GM18861 (cell line): Measurements from ENCODE around the gene SYPL1.
A peak's percentile ranks its signal among the peaks of the same experiment; 100 is the strongest.

Source experiments
- ATAC-seq: cut with Tn5 transposase; IDR thresholded peaks from one replicate; pipeline ENCODE4 v1.9.1; 2021; ENCODE audit not compliant: unreplicated experiment

Gene SYPL1

DNA sequence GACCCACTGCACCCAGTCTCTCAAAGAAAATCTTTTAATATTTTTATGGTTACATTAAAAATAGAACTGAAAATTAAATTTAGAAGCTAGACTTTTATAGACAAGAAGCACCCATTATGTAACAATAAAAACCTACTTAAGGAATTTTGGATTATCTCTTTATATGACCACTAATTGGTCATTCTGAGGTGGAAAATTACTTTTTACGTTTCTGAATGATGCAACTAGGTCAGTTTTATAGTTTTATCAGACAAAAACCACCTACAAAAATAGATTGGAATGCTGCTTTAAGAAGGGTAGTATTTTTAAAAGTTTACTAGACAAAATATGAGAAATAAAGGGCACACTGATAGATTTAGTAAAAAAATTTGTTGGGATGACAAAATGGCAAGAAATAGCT lies 16.5 kb downstream of the SYPL1 start:
- ATAC-seq = no peak

DNA sequence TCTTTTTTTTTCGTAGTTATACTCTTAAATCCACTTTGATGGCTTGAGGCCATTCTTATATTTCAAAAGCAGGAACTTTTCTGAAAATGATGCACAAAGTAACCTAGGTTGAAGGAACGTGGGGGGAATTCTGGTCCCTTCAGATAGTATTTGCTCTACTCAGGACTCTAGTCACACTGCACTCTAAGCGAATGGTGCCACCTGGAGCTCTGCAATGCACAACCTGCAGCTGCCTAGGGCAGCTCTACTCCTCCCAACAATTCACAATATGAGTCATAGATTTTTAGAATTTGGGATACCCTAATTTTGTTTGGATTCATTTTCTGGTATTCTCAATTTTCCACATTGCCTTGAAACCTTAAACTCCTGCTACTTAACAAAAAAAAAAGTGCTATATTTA lies 17.3 kb downstream of the SYPL1 start:
- no peak for ATAC-seq

- no peak for ATAC-seq
Measured at GRCh38 chr7:106092204-106092603, 19.9 kb downstream of the SYPL1 start.

- peak; percentile 87 for ATAC-seq
Measured at GRCh38 chr7:106089647-106090046, 22.5 kb downstream of the SYPL1 start.

DNA sequence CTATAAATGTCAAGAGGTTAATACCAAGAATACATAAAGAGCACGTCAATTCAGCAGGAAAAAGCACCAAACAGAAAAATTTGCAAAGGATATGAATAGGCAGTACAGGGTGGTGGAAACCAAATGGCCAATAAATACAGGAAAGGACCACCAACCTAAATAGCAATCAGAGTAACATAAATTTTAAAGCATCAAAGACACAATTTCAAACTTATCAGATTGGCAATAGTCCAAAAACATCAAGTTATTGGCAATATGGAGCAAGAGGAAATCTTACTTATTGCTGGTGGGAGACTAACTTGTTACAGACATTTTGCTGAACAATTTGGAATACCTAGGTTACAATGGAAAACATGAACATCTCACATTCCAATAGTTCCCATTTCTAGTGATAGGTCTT lies 24.1 kb downstream of the SYPL1 start:
- no peak for ATAC-seq

- ATAC-seq = no peak
Measured at GRCh38 chr7:106086062-106086461, 26.1 kb downstream of the SYPL1 start.

DNA sequence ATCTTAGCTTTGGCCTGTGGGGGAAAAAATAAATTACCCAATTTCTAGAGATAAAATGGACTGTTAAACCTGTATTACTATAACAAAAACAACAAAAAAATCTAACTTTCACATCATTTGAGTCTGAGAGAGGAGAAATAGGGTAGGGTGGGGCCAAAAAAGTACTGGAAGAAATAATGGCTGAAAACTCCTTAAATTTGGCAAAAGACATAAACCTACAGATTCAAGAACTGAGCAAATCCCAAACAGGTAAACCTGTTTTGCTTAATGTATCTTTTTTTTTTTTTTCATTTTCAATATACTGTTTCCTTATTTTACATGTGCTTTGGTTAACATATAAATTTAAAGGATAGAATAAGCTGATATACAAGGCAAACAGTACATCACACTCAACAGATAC lies 27.1 kb downstream of the SYPL1 start:
- no peak for ATAC-seq

DNA sequence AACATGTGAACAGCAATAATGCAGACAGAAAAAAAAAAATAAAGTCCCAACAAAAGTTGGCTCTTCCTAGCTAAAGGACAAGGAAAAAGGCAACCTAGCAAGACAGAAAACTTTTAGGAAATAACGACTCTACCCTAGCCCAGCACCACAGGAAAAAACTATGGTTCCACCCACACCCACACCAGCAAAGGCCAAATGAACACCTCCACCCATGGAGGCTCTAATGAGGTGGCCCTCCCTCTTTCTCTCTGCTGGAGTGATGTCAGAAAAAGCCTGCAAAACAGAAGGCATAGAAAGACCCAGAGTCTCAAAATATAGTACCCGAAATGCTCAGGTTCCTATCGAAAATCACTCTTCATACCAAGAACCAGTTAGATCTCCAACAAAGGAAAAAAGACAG lies 28.4 kb downstream of the SYPL1 start:
- no peak for ATAC-seq

- ATAC-seq = no peak
Measured at GRCh38 chr7:106082087-106082854, 29.8 kb downstream of the SYPL1 start.

DNA sequence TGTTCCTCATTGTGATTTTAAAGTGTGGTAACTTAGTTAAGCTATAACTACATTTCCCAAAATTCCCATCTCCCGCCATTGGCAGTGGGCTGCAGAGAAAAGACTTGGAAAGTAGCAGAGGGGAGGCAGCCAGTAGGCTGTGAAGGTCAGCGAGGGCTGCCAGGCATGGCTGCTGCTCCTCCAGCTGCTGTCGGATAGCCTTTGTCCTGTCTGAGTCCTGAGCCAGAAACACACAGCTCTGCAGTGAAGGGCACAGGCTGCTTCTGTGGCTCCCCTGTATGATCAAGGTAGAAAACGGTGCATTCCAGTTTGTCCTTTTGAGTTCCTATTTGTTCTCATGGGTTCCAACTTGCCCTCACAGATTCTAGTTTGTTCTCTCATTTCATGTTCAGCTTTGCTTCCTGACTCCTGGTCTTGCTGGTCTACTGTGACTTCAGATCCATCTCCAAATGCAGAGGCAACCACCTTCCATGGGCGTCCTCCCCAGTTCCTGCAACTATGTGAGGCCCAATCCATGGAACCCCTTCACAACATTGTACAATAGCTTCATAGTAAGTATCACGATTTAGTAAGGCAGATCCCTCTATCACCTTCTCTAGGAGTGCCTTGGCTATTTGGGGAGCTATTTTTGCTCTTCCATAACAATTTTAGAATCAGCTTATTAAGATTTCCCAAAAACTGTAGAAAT lies 31.7 kb downstream of the SYPL1 start:
- ATAC-seq = no peak

DNA sequence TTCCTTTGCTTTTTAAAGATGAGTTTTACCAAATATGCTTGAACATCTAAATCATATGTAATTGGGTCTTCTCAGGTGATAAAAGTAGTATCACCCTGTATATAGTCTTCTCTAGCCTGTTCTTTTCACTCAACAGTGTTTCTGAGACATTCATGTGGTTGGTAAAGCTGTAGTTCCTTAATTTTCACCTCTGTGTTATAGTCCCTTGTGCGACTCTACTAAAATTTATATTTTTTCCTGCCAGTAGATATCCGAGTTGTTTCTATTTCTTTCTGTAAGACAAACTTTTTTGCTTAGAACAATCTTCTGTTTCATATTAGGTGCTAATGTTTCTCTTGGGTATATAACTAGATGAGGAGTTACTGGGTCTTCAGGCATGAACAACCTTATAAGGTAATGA lies 35.6 kb downstream of the SYPL1 start:
- no peak for ATAC-seq

DNA sequence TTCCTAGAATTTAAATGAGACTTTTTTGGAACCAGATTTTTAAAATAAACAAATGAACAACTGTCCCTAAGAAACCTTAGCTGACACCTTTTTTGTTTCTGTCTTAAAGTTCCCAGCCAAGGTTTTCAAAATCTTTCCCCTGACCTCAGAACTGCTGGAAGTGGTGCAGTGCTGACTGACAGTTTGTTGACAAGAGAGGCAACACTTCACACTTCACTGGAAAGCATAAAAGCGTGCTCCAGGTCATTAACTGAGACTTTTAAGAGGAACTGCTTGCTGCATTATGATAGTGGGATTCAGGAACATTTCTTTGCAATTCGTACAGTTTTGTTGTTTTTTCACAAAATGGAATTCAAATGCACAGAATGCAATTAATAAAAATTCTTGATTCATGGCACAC lies 36.2 kb downstream of the SYPL1 start:
- no peak for ATAC-seq

DNA sequence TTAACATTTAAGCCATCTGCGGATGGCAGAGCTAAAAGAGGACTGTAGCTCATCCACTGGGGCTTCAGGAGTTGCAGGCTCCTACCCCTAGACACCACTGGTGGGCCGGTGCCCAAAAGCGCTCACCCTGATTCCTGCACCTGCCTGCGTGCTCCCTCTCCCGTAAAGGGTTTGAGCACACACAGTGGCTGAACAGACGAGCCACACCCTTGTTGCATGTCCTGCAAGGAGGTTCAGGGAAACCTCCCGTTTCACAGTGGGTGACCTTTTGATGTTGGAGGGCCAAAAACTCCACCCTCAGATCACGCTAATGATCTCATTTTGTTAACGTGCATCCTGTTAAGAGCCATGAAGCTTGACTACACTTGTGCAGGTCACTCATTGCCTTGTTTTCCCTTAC lies 37.9 kb downstream of the SYPL1 start:
- no peak for ATAC-seq

DNA sequence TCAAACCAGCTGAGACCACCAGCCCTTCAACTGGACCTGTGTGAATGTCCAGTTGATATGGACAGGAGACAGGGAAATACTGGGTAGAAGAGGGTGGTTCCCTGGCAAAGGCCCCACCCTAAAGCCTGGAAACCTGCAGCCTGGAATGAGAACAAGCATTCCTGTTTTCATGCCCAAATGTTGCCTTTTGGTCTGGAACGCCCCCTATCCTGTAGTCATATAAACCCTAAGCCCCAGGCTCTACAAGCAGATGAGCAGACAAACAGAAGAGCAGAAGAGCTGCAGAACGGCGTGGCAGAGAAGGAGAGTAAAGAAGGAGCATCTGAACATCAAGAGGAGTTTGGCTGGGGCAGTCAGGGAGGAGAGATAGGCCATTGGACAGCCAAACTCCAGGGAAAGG lies 38.4 kb downstream of the SYPL1 start:
- no peak for ATAC-seq

GRCh38 chr7:106072715-106073091 lies 39.4 kb downstream of the SYPL1 start:
- ATAC-seq = no peak

DNA sequence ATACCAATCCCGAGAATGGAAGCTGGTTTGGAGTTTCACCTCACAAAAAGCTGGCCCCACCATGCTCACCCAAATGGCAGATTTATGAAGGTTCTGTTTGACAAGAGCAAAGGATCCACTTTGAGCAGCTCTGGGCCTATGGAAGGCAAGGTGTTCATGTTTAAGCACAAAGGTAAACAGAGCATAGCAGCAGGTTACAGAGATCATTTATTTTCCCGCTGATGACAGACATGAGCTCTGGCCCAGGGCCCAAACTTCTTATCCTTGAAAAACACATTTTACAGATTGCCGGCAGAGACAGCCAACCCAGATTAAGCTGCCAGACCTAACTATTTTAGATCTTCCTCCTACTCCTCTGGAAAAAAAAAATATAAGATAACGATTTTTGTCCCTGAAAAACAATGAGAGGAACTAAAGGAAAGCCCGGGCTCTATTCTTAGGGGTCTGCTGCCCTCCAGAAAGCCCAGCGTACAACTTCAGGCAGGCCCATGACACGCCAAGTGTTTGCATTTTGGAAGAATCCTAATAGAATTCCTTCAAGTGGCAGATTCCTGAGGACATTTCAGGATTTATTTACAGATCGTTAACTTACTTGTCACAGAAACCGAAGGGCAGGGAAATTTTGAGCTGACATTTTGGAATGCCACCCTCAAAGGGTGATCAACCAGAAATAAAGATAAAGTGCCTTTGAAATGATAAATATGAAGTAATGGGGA lies 40.0 kb downstream of the SYPL1 start:
- ATAC-seq = no peak

GRCh38 chr7:106071356-106071998 lies 40.6 kb downstream of the SYPL1 start:
- ATAC-seq = peak; percentile 94

- ATAC-seq = no peak
Measured at GRCh38 chr7:106070567-106071254, 41.4 kb downstream of the SYPL1 start.

DNA sequence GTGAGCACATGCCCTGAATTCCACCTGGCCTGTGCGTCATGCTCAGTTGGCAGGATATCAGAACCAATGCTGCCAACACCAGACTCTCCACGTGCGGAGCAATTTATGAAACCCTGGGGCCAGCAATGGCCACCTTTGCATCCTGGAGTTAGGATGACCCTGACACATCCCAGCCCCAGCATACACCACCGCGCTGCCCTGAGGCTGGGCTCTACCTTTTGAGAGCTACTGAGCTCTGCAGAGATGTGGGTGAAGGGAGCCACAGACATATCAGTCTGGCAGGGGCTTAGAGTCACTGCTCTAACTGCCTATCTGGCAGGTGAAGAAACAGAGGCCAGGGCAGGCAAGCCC lies 41.9 kb downstream of the SYPL1 start:
- ATAC-seq = no peak

DNA sequence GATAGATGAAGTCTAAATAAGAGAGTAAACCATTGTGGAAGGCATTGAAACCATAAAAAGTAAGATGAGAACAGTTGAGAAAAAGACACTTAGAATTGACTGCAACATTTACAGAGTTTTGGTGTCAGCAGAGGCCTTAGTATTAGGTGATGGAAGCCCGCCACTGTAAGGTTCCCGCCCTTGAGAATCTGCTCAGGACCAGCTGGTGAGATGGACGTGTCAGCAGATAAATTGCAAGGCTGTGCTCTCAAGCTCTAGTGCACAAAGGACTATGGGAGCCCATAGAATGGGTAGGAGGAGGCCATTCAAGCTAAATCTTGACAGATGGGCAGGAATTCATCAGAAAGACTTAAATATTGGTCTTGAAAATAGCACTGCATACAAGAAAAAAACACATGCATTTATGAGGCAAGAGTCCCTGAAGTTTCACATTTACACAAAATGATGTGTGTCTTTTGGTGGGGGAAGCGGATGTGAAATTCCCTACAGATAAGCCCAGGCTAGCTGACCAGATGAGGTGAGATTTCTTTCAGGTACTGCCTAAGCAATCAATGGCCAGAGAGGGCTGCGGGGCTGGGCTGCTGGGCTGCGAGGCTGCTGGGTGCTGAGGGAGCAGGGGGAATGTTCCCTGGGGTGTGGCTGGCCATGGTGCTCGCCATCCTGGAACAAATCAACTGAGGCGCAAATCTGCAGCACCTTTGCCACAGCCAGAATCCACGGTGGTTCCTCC lies 42.5 kb downstream of the SYPL1 start:
- ATAC-seq = no peak
